ENCODE data around the gene TENM4. TPM values are rescaled to one million over a fixed set of nuclear protein-coding genes. Genes with fewer than 3 reads are reported as not detected.

TENM4 gene
- total RNA-seq, 1 experiment from 2014 or later, result 25.0 TPM

DNA sequence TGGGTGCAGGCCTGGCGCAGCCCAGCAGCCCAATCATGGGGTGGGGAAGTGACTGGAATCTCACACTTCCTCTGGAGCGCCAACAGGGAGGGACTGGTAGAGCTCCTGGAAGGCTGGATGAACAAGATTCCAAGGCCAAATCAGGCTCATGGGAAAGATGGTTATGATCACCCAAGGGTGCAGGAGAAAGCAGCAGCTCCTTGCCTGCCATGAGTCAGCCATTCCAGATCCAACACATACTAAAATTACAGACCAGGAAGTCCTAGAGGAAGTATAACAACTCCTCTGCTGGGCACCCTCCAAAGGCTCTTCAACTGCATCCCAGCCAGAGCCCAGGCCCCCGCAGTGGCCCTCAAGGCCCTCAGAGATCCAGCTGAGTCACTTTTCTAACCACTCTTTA, 427.3 kb downstream of the TENM4 start (continued):
- TF ChIP-seq, protein P1, sequence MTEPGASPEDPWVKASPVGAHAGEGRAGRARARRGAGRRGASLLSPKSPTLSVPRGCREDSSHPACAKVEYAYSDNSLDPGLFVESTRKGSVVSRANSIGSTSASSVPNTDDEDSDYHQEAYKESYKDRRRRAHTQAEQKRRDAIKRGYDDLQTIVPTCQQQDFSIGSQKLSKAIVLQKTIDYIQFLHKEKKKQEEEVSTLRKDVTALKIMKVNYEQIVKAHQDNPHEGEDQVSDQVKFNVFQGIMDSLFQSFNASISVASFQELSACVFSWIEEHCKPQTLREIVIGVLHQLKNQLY (CRISPR knock-in tag; IDR thresholded peaks at IDR 0.05), result no peak

- ATAC-seq (no peak), DNase-seq (ENCODE audit: low spot score) (no peak)
- TF ChIP-seq E2F4 (CRISPR knock-in tag; IDR thresholded peaks at IDR 0.05; ENCODE audit: borderline replicate concordance, low read depth), result no peak
- no peak for TF ChIP-seq SOX15 (CRISPR knock-in tag; IDR thresholded peaks at IDR 0.05)
- TF ChIP-seq ZNF121 (CRISPR knock-in tag; IDR thresholded peaks at IDR 0.05), result no peak
- no peak for TF ChIP-seq NR3C1 (CRISPR knock-in tag; conservative IDR thresholded peaks at IDR 0.05; ENCODE audit: low read depth)
- TF ChIP-seq STAT6 (CRISPR knock-in tag; conservative IDR thresholded peaks at IDR 0.05; ENCODE audit: low read depth), result no peak
- no peak for TF ChIP-seq ZNF317 (CRISPR knock-in tag; IDR thresholded peaks at IDR 0.05; ENCODE audit: borderline replicate concordance, low read depth)
- TF ChIP-seq, protein P2, sequence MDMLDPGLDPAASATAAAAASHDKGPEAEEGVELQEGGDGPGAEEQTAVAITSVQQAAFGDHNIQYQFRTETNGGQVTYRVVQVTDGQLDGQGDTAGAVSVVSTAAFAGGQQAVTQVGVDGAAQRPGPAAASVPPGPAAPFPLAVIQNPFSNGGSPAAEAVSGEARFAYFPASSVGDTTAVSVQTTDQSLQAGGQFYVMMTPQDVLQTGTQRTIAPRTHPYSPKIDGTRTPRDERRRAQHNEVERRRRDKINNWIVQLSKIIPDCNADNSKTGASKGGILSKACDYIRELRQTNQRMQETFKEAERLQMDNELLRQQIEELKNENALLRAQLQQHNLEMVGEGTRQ (CRISPR knock-in tag; IDR thresholded peaks at IDR 0.05), result no peak
- TF ChIP-seq, protein P3, sequence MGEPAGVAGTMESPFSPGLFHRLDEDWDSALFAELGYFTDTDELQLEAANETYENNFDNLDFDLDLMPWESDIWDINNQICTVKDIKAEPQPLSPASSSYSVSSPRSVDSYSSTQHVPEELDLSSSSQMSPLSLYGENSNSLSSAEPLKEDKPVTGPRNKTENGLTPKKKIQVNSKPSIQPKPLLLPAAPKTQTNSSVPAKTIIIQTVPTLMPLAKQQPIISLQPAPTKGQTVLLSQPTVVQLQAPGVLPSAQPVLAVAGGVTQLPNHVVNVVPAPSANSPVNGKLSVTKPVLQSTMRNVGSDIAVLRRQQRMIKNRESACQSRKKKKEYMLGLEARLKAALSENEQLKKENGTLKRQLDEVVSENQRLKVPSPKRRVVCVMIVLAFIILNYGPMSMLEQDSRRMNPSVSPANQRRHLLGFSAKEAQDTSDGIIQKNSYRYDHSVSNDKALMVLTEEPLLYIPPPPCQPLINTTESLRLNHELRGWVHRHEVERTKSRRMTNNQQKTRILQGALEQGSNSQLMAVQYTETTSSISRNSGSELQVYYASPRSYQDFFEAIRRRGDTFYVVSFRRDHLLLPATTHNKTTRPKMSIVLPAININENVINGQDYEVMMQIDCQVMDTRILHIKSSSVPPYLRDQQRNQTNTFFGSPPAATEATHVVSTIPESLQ (CRISPR knock-in tag; IDR thresholded peaks at IDR 0.05), result no peak
- no peak for TF ChIP-seq CREB1 (CRISPR knock-in tag; IDR thresholded peaks at IDR 0.05)
- no peak for TF ChIP-seq AR (CRISPR knock-in tag; IDR thresholded peaks at IDR 0.05)
- POLR2A ChIA-PET, result no interaction called here
- Mint-ChIP-seq H3K4me3 (no peak overlapping the region), H3K4me1 (peaks cover 4% of the 10 kb centered on the region; the same call in 1 of the 2 replicates), H3K27ac (no peak overlapping the region), H3K36me3 (no peaks in the 10 kb centered on the region), H3K9me3 (peaks cover 18% of the 10 kb centered on the region), H3K27me3 (ENCODE audit: low read depth) (no peaks in the 10 kb centered on the region; the same call in 1 of the 2 replicates)
- CTCF ChIA-PET, result no interaction called here
These were observed 429.5 kb downstream of the TENM4 start for GRCh38 chr11:79011357-79011756.

DNA sequence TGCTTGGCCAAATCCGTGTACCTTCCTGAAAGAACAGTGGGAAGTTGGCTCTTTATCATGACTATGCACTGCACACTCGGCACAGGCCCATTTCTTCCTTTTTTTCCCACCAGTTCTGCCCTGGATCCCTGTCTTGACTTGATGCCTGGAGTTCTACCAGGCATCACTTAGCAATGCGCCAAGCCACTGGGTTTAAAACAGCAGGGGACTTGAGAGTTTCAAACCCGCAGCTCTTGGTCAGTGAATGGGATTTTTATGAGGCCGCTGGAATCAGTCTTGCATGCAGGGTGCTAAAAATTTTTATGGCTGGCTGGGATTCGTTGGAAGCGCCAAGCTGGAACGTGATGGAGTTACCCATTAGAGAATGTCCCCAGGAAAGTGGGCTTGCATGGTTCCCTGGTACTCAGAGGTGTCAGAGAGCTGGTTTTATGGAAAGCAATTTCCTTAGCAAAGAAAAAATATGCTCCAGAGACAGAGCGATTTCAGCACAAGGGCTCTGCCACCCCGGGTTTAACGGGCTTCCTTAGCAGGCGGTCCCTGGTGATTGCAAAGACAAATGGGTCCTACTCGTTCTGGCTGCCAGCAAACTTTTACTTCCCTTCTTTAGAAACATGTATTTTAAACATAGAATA, 432.9 kb downstream of the TENM4 start:
- Mint-ChIP-seq H3K4me3 (no peak overlapping the region), H3K4me1 (peaks cover 4% of the 10 kb centered on the region; the same call in 1 of the 2 replicates), H3K27me3 (ENCODE audit: low read depth) (no peaks in the 10 kb centered on the region; the same call in 1 of the 2 replicates), H3K27ac (no peak overlapping the region), H3K36me3 (no peaks in the 10 kb centered on the region), H3K9me3 (peaks cover 30% of the 10 kb centered on the region)
- ChIA-PET POLR2A (no interaction called here), CTCF (no interaction called here)
- no peak for DNase-seq (ENCODE audit: low spot score)
- ATAC-seq, result no peak; the same call in 1 of the 2 replicates
- TF ChIP-seq ZNF423 (CRISPR knock-in tag; IDR thresholded peaks at IDR 0.05), result no peak
- TF ChIP-seq ZNF219 (CRISPR knock-in tag; IDR thresholded peaks at IDR 0.05; ENCODE audit: borderline replicate concordance), result no peak
- TF ChIP-seq MXD4 (CRISPR knock-in tag; IDR thresholded peaks at IDR 0.05; ENCODE audit: borderline replicate concordance), result no peak
- no peak for TF ChIP-seq USF1 (CRISPR knock-in tag; IDR thresholded peaks at IDR 0.05)
- no peak for TF ChIP-seq FOXP1 (CRISPR knock-in tag; IDR thresholded peaks at IDR 0.05; ENCODE audit: borderline replicate concordance)
- no peak for TF ChIP-seq RORB (CRISPR knock-in tag; IDR thresholded peaks at IDR 0.05)
- no peak for TF ChIP-seq CREB1 (CRISPR knock-in tag; IDR thresholded peaks at IDR 0.05)
- no peak for TF ChIP-seq NFE2L1 (CRISPR knock-in tag; IDR thresholded peaks at IDR 0.05)

All from WTC11 (cell line).